Mammary epithelial cell (primary cell): ENCODE results near the gene GDF15.

Experiments used
- EZH2 ChIP-seq: IDR thresholded peaks from 2 replicates; pipeline ENCODE4 v1.6.1; 2012; ENCODE audit warnings: low read length, inconsistent platforms, borderline replicate concordance
- TF ChIP-seq, protein P1 (sequence below), 2 donors: IDR thresholded peaks in 1 of 2; conservative IDR thresholded peaks in 1 of 2; 2 replicates each; pipeline ENCODE4 v1.5.1; 2011 to 2012; ENCODE audit warnings: inconsistent platforms in 2 of 2, low read length in 2 of 2, mild to moderate bottlenecking in 2 of 2, control low read depth in 1 of 2, low read depth in 1 of 2; ENCODE audit not compliant: insufficient read depth in 1 of 2; ENCODE audit errors: extremely low read depth in 1 of 2

DNA sequence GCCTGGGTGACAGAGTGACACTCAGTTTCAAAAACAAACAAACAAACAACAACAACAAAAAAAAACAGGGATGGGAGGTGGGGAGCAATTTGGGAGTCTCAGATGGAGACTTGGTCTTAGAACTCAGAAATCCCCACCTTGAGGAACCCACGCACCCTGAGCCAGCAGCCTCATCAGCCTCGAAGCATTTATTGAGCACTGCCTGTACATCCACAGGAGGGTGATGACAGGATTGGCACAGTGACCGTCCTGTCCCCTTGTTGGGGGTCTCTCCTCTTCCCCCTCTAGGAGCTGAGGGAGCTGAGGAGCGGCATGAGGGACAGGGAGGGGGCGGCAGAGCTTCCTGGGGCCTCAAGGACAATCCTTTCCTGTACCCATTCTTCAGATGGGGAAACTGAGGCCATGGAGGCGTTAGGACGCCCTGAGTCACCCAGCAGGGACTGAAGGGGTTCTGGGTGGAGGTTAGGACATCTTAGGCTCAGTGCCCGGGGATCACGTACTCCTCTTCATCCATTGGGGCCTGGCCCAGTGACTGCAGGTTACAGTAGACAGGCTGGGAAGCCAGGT is 5.6 kb downstream of the GDF15 start:
- TF ChIP-seq, protein P1, sequence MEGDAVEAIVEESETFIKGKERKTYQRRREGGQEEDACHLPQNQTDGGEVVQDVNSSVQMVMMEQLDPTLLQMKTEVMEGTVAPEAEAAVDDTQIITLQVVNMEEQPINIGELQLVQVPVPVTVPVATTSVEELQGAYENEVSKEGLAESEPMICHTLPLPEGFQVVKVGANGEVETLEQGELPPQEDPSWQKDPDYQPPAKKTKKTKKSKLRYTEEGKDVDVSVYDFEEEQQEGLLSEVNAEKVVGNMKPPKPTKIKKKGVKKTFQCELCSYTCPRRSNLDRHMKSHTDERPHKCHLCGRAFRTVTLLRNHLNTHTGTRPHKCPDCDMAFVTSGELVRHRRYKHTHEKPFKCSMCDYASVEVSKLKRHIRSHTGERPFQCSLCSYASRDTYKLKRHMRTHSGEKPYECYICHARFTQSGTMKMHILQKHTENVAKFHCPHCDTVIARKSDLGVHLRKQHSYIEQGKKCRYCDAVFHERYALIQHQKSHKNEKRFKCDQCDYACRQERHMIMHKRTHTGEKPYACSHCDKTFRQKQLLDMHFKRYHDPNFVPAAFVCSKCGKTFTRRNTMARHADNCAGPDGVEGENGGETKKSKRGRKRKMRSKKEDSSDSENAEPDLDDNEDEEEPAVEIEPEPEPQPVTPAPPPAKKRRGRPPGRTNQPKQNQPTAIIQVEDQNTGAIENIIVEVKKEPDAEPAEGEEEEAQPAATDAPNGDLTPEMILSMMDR (conservative IDR thresholded peaks at IDR 0.05 in 1 of 2, IDR thresholded peaks at IDR 0.05 in 1 of 2; ENCODE audit: extremely low read depth in 1 of 2, insufficient read depth in 1 of 2, low read depth in 1 of 2, low read length in 2 of 2), result no peak
- no peak for TF ChIP-seq EZH2
